Right lobe of liver (tissue), 4 donors: ENCODE results near the gene HCST.

Experiments used
- POLR2A ChIP-seq: fragments of 450-650 bp; IDR thresholded peaks from one replicate; pipeline ENCODE4 v1.6.1; 2017; ENCODE audit warnings: antibody characterized with exemption, mild to moderate bottlenecking
- TF ChIP-seq, protein P1 (sequence below), 4 donors: fragments of 200-600 bp in 3 of 4; fragments of 450-650 bp in 1 of 4; IDR thresholded peaks; one replicate each; pipeline versions ENCODE4 v1.5.1 to v1.8.0; 2016 to 2022; ENCODE audit warnings: antibody characterized with exemption in 4 of 4, mild to moderate bottlenecking in 2 of 4
- donor health status: DM: no; HTN: no; CAD: no.
- donor health status: DM: no; HTN: no; CAD: no.
- donor health status: DM: no; HTN: yes; CAD: no.

- TF ChIP-seq, protein P1, sequence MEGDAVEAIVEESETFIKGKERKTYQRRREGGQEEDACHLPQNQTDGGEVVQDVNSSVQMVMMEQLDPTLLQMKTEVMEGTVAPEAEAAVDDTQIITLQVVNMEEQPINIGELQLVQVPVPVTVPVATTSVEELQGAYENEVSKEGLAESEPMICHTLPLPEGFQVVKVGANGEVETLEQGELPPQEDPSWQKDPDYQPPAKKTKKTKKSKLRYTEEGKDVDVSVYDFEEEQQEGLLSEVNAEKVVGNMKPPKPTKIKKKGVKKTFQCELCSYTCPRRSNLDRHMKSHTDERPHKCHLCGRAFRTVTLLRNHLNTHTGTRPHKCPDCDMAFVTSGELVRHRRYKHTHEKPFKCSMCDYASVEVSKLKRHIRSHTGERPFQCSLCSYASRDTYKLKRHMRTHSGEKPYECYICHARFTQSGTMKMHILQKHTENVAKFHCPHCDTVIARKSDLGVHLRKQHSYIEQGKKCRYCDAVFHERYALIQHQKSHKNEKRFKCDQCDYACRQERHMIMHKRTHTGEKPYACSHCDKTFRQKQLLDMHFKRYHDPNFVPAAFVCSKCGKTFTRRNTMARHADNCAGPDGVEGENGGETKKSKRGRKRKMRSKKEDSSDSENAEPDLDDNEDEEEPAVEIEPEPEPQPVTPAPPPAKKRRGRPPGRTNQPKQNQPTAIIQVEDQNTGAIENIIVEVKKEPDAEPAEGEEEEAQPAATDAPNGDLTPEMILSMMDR (IDR thresholded peaks at IDR 0.05), result no peak
- TF ChIP-seq POLR2A, result no peak
Measured at GRCh38 chr19:35894342-35894741, 8.0 kb upstream of the HCST start.
